ENCODE measurements around the gene NEGR1. TPM values are rescaled to one million over a fixed set of nuclear protein-coding genes. Genes with fewer than 3 reads are reported as not detected.

The NEGR1 gene
- total RNA-seq, 1 donor from 2014 or later = 18.1 TPM

- ATAC-seq = peak; percentile 71 to 89
- no peaks in the 10 kb centered on the region for H3K36me3 ChIP-seq
- H3K4me3 ChIP-seq = no peak overlapping the region
Observed at GRCh38 chr1:71521655-71522264, 760.6 kb downstream of the NEGR1 start.

GRCh38 chr1:71511505-71511904 lies 770.8 kb downstream of the NEGR1 start:
- Histone ChIP-seq H3K27ac (no peak overlapping the region), H3K27me3 (ENCODE audit: low read depth) (no peaks in the 10 kb centered on the region), H3K9me3 (no peaks in the 10 kb centered on the region), H3K4me3 (no peak overlapping the region), H3K4me1 (no peaks in the 10 kb centered on the region), H3K36me3 (no peaks in the 10 kb centered on the region)
- TF ChIP-seq CTCF (IDR thresholded peaks at IDR 0.05) = no peak
- no peak for DNase-seq
- intact Hi-C loops (cut with DNase I) = no loop called here
- ATAC-seq = no peak

More at GRCh38 chr1:71521655-71522264, 760.6 kb downstream of the NEGR1 start:
- H3K27ac ChIP-seq = no peak overlapping the region
- no peak for DNase-seq
- no peaks in the 10 kb centered on the region for H3K9me3 ChIP-seq
- intact Hi-C loops (cut with DNase I) = no loop called here
- no peaks in the 10 kb centered on the region for H3K27me3 ChIP-seq (ENCODE audit: low read depth)
- no peaks in the 10 kb centered on the region for H3K4me1 ChIP-seq
- TF ChIP-seq CTCF (IDR thresholded peaks at IDR 0.05) = peak; percentile 60

GRCh38 chr1:71510725-71511124 lies 771.6 kb downstream of the NEGR1 start:
- Histone ChIP-seq H3K27me3 (ENCODE audit: low read depth) (no peaks in the 10 kb centered on the region), H3K4me3 (no peak overlapping the region), H3K9me3 (no peaks in the 10 kb centered on the region), H3K27ac (no peak overlapping the region), H3K4me1 (no peaks in the 10 kb centered on the region), H3K36me3 (no peaks in the 10 kb centered on the region)
- DNase-seq = no peak
- intact Hi-C loops (cut with DNase I) = no loop called here
- no peak for TF ChIP-seq CTCF (IDR thresholded peaks at IDR 0.05)
- peak; percentile 29 to 65 for ATAC-seq

- intact Hi-C loops (cut with DNase I) = no loop called here
- H3K4me3 ChIP-seq = no peak overlapping the region
- no peak overlapping the region for H3K27ac ChIP-seq
- no peaks in the 10 kb centered on the region for H3K36me3 ChIP-seq
- TF ChIP-seq CTCF (IDR thresholded peaks at IDR 0.05) = no peak
- no peaks in the 10 kb centered on the region for H3K9me3 ChIP-seq
- DNase-seq = no peak
- ATAC-seq = no peak
- no peaks in the 10 kb centered on the region for H3K4me1 ChIP-seq
- H3K27me3 ChIP-seq (ENCODE audit: low read depth) = no peaks in the 10 kb centered on the region
Observed at GRCh38 chr1:71509051-71509595, 773.2 kb downstream of the NEGR1 start.

- no peaks in the 10 kb centered on the region for H3K36me3 ChIP-seq
- H3K27ac ChIP-seq = no peak overlapping the region
- intact Hi-C loops (cut with DNase I) = no loop called here
- H3K9me3 ChIP-seq = no peaks in the 10 kb centered on the region
- no peaks in the 10 kb centered on the region for H3K4me1 ChIP-seq
- no peak for ATAC-seq
- no peak for DNase-seq
- no peaks in the 10 kb centered on the region for H3K27me3 ChIP-seq (ENCODE audit: low read depth)
- no peak overlapping the region for H3K4me3 ChIP-seq
- no peak for TF ChIP-seq CTCF (IDR thresholded peaks at IDR 0.05)
Observed at GRCh38 chr1:71502006-71502405, 780.3 kb downstream of the NEGR1 start.
